ENCODE data around the gene CHD1.

DNA sequence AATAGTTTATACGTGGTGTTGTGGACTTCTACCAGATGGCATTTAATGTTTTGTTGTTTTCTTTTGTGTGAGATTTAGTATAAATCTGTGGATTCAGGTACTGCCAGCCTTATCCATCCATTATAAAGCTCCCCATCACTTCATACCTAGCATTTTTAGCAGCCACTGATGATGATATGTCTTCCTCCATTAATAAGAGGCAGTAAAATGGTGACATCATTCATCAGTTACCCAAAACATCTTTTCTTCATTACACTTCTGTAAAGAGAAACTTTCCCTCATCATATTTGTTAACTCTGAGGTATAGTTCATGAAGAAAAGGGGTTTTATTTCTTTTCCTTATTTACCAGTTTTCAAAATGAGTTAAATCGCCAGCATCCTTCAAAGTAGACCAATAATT, 19.4 kb downstream of the CHD1 start:
- TF ChIP-seq EP300 (IDR thresholded peaks at IDR 0.05) (no peak), POLR2A (IDR thresholded peaks at IDR 0.05) (no peak)

Measured in tibial nerve (tissue), 3 donors.